ENCODE results near the gene SST. TPM values are rescaled to one million over a fixed set of nuclear protein-coding genes. Genes with fewer than 3 reads are reported as not detected.

SST gene
- polyA plus RNA-seq, 1 donor, result not detected

- no peak for DNase-seq
Measured at GRCh38 chr3:187629711-187630110, 40.5 kb downstream of the SST start.

DNA sequence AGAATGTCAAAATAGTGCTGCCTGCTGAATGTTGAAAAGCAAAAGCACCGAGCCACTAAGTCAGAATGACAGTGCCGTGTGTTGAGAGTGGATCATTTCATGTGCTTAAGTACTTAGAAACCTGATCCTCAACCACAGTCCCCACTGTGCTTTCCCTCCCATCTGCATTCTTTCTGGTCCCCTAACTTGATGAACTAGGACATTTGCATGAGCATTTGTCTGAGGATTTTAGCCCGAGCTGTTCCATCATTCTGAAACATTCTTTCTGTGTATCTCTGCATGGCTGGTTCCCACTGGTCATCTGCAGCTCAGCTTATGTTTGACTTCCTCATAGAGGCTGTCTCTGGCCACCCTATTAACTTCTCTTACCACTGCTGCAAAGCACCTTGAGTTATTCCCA, 42.0 kb downstream of the SST start:
- peak; percentile 21 for DNase-seq

- DNase-seq, result no peak
Measured at GRCh38 chr3:187626581-187626980, 43.6 kb downstream of the SST start.

DNA sequence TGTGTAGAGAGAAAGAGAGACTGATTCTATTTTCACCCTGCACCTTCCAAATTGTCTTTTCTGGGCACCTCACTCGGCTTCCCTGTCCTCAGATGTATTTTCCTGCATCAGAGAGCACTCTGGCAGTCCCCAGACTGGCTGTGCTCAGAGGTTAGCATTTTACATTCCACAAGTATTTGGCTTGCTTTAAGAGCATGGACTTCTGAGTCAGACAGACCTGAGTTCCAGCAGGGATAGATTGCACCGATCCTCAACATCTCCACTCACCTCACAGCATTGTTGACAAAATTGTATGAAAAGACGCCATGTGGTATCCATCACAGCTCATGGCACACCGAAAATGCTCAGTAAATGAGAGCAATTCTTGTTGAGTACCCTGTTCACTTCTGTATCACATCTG, 45.6 kb downstream of the SST start:
- no peak for DNase-seq

- DNase-seq, result no peak
Measured at GRCh38 chr3:187623285-187623814, 46.8 kb downstream of the SST start.

- no peak for DNase-seq
Measured at GRCh38 chr3:187621881-187622280, 48.3 kb downstream of the SST start.

DNA sequence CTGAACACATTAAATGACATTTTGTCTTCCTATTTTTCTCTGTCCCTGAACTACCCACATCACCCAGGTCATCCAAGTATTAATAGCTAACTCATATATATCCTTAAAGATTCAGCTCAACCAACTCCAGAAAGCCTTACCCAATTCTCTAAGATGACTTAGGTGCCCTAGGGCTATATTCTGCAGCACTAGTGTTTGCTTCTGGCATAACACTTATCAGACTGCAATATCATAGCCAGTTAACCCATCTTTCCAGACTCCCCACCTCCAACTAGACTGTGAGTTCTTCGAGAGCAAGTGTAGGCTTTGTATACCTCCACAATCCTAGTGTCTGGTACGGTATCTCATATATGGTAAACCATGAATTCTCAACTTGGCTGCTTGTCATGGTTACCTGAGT, 50.7 kb downstream of the SST start:
- no peak for DNase-seq

Other genes starting within 250 kb of the SST start
- gene RTP2, start 32.2 kb upstream of the SST start, polyA plus RNA-seq (ENCODE audit: insufficient read length), result not detected
- gene BCL6, start 75.1 kb upstream of the SST start, polyA plus RNA-seq (ENCODE audit: insufficient read length), result 14.2 TPM